Fibroblast of skin of left biceps (primary cell): ENCODE measurements around the gene C16orf89.
"Not testable (repeated sequence)": the region's sequence is repeated elsewhere in the genome, so short reads cannot be mapped to it uniquely, and the experiment has no call there.

Source experiments
- DNase-seq, 2 experiments: peaks; one replicate each; pipeline ENCODE4 v3.0.0-alpha.2; 2013; ENCODE audit warnings: low read depth in 2 of 2

C16orf89 gene

DNA sequence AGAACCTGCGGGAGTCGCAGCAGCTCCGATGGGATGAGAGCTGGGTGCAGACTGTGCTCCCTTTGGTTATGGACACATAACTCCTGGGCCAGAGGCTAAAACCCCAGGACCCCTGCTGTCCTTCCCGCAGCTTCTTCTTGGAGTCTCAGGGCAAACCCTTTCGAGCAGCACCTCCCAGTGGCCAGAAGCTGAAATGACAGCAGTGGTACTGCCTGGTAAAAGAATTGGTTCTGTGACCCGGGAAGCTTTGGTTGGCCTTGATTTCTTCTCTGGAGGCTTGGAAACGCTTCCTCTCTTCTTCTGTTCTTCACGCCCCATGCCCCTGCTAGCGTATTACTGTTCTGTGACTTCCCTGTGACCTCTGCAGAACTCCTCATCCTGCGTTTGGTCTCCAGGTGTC, 19.0 kb upstream of the C16orf89 start:
- not testable (repeated sequence) for DNase-seq

DNA sequence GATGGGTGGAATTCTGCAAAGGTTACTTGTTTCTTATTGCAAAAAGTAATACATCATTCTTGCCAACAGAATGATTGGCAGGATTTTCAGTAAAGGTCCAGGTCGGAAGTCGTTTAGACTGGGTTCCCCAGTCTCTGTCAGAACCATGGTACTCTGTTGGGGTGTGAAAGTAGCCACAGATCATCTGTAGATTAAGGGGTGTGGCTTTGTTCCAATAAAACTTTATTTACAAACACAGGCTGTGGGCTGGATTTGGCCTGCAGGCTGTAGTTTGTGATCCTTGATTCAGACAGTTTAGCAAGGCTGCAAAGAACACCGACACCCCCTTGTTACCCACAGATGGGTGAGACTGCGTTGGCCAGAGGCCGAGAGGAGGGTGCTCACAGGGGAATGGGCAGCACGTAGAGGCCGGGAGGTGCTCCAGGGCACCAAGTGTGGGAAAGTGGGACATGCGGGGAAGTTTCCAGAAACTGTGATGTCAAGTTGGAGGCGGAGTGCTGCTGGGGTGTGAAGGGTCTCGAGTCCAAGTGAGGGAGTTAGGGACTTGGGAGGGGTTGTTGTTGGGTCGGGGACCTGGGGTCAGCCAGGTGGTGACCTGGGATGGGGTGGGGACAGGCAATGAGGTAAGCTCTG, 18.5 kb upstream of the C16orf89 start:
- DNase-seq: not testable (repeated sequence)

DNA sequence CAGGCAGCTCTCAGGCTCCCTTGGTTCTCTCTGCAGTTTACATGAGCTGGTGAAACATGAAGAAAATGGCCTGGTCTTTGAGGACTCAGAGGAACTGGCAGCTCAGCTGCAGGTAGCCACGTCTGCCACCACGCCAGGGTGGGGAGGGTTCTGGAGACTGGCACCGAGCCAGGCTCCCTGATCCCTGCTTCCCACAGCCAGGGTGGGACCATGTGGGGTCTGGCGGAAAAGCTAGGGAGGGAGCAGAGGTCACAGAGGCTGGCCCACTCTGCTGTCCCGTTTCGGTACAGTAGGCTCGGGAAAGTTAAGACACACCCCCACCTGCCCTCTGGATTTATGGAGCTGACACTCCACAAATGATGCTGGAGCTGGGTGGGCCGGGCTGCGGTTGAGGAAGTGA, 17.9 kb upstream of the C16orf89 start:
- DNase-seq: not testable (repeated sequence)

DNA sequence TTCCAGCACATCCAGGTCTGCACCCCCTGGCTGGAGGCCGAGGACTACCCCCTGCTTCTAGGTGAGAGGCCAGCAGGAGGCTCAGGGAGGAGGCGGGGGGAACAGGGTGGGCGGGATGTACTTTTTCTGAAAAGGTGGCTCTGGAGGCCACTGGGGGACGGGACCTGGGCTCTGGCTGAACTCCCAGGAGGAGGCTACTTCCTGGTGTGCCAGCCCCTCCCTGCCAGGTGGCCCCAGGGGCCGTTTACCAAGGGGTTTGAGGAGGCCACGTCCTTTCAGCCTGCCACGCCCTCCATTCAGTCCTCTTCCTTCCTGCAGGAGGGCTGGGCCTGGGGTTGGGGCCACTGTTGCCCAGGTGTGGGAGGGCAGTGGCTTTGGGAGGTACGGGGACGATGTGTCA, 15.2 kb upstream of the C16orf89 start:
- not testable (repeated sequence) for DNase-seq

DNA sequence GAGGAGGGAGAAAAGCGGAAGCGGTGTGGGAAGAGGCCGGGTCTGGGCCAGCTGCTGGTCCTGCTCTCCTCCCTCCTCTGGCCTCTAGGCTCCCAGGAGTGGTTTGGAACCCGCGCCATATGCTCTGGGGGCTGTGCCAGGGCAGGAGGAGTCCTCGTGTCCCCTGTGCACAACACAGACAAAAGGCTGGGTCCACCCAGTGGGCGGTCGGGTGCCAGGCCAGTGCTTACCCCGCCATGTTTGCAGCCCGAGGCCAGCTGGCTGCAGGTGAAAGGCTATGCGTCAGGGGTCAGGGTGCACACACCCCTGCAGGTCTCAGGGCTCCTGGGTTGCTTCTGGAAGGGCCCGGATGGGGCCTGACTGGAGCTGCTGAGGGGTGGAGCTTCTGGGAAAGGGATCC, 14.7 kb upstream of the C16orf89 start:
- not testable (repeated sequence) for DNase-seq

DNA sequence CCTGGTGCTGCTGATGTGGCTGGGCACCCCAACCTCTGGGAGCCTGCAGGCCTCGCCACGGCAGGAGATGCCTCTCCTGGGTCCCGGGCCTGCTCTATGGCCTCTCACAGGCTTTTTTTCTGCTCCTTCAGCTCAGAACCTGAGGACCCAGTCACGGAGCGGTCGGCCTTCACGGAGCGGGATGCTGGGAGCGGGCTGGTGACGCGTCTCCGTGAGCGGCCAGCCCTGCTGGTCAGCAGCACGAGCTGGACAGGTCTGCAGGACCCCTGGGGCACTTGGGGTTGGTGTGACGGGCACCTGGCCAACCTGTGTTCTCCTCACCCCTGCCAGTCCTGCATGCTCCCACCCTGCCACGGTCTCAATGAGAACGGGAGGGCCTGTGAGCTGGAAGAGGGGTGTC, 12.9 kb upstream of the C16orf89 start:
- no peak for DNase-seq

DNA sequence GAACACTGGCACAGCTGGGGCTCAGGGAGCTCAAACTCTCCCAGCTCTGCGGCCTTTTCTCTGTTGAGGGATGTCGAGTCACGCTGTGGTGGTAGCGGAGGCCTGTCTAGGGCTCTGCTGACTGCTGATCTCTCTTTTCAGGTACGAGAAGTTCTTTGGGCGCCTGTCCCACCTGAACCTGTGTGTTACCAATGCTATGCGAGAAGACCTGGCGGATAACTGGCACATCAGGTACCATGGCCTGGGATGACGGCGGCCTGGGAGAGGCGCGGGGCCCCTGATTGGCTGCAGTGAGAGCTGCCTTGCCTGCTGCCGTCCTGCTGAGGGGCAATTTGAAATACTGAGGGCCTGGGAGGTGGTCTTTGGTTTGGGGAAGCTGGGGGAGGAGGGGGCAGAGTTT, 11.5 kb upstream of the C16orf89 start:
- no peak for DNase-seq

DNA sequence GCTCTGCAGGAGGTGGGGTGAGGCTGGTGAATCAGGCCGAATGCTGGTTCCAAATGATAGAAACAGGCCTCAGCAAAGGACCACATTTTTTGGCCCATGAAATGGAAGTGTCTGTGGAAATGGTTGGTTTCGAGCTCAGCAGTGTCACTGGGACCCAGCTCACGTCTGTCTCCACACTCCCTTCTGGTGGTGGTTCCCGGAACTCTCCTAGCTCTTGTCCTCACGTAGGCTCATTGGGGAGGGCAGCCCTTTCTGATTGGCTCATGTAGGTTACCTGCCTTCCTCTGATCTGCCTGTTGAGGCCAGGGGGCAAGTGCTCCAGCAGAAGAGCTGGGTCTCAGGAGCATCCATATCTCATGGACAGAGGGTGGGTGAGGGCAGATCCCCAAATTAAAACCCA, 9.9 kb upstream of the C16orf89 start:
- no peak for DNase-seq

DNA sequence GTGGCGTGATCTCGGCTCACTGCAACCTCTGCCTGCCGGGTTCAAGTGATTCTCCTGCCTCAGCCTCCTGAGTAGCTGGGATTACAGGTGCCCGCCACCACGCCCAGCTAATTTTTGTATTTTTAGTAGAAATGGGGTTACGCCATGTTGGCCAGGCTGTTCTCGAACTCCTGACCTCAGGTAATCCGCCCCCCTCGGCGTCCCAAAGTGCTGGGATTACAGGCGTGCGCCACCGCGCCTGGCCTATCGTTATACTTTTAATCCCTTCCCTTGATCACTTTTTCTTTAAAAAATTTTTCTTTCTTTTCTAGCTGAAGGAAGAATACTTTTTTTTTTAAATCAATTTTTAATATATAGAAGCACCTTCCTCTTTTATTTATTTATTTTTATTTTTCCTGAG, 8.0 kb upstream of the C16orf89 start:
- not testable (repeated sequence) for DNase-seq

DNA sequence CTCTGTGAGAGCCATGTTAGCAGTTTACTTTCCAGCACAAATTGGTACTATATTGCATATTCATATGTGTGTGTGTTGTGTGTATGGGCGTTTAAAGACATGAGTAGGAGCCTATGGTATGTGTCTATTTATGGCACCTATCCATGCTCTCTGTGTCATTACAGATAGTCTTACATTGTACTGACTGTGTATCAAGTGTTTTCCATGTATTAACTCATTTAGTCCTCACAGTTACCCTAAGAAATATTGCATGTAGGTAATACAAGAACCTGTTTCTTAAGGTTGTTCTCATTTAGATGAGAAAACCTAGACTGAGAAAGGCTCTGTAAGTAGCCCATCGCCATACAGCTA, 7.5 kb upstream of the C16orf89 start:
- no peak for DNase-seq

DNA sequence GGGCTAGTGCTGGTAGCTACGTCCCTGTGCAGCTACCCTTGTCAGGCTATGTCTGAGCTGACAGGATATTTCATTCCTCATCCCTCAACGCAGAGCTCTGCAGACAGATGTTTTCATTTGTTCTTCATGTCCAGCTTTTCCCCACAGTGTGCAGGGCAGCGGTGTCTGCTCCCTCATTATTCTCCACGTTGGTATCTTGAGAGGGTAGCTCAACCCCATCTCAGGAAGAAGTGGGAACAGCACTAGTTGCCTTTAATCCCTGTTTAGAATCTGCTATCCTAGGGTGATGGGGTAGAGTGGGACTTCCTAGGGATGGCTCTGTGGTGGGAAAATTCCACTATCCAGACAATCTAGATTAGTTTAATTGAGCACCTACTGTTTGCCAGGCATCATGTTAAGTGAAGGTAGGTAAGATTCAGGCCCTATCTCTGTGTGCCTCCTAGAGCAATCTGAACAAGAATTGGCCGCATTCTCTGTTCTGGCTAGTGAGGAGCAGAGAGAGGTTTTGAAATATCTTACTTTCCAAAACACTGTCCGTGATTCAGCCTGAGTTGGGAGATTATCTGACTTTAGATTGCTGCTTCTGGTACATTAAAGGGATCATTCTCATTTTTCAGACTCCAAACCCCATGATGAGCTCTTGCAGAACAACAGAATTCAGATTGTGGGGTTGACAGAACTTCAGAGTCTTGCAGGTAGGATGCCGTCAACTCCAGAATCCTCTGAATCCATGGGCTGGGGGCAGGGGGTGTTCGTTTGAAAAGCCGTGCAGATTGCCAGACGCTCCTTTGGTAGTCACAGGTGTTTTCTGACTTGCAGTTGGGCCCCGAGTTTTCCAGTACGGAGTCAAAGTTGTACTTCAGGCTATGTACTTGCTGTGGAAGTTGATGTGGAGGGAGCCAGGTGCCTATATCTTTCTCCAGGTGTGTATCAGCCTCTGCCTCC, 6.8 kb upstream of the C16orf89 start:
- no peak for DNase-seq

DNA sequence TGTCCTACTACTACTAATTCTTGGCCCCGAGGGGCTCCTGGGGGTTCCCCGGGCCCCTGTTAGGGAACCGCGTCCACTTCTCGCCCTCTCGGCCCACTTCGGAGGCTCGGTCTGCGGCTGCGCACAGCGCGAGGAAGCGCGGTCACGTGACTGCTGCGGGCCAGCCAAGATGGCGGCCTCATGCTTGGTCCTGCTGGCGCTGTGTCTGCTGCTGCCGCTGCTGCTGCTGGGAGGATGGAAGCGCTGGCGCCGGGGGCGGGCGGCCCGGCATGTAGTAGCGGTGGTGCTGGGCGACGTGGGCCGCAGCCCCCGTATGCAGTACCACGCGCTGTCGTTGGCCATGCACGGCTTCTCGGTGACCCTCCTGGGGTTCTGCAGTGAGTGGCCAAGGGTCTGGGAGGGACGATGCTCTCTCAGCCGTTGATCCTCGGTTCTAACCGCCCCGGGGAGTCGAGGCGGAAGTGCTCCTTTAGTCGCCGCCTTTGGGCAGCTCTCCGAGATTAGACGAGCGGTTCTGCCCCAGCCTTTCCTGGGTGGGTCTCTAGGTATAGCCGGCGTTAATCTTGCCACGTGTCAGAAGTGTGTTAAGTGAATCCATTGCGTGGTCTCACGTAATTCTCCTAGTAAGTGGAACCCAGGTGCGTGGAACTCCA, 6.1 kb upstream of the C16orf89 start, which contains the start of gene ALG1:
TSS of gene ALG1 (plus strand) at position 163 of the 653 bp plus-strand sequence. CDS start at position 170, 7 bp downstream.
- peak; percentile 58 for DNase-seq

DNA sequence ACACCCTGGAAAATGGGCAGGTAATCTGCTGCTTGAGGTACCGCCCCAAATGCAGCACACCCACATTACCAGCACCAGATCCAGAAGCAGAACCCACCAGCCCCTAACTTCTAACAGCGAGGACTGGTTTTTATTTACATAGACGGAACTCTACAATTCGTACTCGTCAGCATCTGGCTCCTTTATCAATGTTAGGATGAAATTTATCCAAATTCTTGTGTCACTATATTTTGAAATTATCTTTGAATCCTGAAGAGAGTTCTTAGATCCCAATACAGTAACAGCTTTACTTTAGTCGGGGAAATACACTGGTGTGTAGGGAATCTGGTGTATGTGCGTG, 5.6 kb upstream of the C16orf89 start:
- no peak for DNase-seq

DNA sequence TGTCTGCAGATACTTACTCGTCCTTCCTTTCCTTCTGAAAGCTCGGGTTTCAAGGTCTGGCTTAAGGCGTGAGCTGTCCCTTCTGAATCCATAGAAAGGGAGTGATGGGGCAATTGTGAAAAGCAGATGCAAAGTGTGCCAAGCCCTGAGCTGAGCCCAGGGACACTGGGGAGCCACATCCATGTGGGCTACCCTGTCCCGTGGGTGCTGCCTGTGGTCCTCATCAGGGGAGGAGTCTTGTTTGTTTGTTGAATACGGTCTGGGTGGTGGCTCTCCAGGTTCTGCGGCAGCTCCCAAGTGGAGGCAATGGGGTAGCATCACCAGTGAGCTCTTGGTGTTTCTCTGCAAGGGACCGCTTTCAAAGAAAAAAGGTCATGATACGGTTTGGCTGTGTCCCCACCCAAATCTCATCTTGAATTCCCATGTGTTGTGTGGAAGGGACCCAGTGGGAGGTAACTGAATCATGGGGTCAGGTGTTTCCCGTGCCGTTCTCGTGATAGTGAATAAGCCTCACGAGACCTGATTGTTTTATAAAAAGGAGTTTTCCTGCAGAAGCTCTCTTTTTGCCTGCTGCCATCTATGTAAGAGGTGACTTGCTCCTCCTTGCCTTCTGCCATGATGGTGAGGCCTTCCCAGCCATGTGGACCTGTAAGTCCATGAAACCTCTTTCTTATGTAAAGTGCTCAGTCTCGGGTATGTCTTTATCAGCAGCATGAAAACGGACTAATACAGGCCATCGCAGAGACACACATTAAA, 4.9 kb upstream of the C16orf89 start:
- no peak for DNase-seq

DNA sequence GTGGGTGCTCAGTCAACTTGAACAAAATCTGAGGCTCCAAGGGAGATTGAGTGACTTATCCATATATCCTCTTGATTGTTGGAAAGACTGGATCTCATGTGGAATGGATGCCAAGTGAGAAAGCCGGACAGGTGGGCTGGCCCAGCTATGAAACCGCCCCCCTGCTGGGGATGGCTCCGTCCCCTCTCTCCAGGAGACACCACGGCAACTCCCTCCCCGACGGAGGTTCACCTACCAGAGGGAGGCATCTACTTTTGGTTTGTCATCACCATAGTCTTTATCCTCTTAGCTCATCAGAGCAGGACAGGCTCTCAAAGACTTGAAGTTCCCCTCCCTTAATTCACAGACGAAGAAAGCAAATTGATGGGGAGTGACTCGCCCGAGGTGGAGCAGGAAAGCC, 4.1 kb upstream of the C16orf89 start:
- DNase-seq: no peak

DNA sequence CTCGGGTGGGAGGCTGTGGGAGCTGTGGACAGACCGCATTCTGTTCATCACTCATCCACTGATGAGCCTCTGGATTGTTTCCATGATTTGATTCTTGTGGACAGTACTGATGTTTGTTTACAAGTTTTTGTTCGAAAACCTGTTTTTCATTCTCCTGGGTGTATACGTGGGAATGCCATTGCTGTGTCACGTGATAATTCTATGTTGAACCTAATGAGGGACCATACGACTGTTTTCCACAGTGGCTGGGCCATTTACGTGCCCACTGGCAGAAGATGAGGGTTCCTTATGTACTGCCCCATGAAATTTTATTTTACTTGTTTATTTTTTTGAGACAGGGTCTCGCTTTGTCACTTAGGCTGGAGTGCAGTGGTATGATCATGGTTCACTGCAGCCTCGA, 3.3 kb upstream of the C16orf89 start:
- DNase-seq: no peak

DNA sequence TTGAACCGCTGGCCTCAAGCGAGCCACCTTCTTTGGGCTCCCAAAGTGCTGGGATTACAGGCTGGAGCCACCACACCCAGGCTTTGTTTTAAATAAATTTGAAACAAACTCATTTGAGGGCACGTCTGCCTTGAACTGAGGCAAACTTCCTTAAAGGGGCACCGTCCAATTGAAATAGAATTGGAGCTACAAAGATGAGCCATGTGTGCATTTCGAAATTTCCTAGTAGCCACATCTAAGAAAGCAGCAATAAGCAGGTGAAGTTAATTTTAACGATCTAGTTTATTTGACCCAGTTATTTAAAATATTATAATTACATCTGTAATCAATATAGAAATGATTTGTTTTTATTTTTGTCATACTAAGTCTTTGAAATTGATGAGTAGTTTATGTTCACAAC, 755 bp upstream of the C16orf89 start:
- DNase-seq: no peak

DNA sequence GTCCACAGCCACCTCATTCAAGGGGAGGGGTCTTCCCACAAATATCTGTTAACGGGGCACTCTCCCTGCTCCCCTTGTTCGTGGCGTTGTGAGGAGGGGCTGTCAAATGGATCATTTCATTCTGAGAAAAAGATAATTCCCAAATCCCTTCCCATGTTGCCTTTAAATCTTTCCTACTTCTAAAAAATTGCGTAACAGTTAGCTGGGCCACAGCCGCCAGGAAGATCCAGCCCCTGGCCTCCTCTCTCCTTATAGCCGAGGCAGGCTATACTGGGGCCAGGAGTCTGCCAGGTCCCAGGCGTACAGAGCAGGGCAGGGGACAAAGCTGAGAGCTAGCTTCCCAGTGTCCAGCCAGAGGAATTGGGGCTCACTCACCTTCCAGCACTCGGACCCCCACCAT, 430 bp downstream of the C16orf89 start:
- DNase-seq: no peak

DNA sequence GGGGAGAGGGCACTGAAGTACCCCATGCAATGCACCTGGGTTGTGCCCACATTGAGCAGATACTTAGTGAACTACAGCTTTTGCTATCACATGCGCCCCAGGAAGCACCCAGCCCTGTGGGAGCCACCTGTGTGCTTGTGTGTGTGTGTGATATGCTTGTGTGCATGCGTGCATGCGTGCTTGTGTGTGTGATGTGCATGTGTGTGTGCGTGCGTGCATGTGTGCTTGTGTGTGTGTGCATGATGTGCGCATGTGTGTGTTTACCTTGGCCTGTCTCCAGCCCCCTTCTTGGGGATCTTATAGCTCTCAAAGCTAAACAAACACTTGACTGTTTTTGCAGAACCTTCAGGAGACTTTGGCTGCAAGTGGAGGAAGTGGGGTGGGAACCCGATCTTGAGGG, 841 bp downstream of the C16orf89 start:
- no peak for DNase-seq

DNA sequence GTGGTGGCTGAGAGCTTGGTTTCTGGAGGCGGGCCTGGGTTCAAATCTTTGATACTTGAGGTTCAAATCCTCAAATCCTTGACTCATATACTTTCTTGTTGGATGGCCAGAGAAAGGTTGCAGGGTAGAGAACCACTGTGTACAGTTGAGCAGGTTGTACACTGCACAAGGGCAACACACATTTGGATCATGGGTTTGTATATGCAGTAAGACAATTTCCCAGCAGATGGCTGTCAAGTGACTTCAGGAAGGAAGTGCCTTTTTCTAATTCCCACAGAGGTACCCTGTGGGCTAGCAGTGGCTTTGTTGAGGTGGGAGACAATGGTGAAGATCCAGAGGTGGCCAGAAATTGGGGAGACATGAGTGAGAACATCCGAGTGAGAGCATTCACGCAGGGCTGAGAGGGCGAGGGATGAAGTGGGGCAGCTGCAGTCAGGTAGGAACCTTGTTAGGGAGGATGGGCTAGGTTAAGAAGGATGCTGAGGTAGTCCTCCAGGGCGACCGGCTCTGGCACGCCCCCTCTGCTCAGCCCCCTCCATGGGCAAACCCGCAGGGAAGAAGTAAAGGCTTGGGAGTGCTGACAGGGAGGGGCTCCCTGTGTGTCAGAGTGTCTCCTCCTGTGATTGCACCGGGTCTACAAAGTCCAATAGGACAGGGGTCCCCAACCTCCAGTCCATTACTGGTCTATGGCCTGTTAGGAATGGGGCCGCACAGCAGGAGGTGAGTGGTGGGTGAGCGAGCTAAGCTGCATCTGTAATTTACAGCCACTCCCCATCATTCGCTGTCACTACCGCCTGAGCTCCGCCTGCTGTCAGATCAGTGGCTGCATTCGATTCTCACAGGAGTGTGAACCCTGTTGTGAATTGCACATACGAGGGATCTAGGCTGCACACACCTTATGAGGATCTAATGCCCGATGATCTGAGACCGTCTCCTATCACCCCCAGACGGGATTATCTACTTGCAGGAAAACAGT, 2.7 kb downstream of the C16orf89 start:
- DNase-seq: no peak

DNA sequence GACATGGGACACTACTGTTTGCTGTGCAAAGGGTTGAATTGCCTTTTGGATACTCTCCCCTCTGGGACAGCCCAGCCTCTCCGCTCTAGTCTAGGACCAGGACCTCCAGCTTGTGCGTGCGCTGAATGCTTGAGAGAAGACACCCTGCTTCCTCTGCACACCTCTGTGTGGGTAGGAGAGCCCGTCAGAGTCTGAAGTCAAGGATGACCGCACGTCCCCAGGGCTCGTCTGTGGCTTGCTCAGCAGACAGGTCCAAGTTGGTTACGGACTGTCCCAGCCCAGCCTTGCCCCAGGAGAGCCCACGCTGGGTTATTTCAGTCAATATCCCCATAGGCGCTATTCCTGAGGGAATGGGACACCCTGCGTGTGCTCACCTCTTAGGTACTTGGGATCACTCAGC, 3.7 kb downstream of the C16orf89 start:
- no peak for DNase-seq
